ENCODE results near the gene ATP2B2.

Gene ATP2B2

DNA sequence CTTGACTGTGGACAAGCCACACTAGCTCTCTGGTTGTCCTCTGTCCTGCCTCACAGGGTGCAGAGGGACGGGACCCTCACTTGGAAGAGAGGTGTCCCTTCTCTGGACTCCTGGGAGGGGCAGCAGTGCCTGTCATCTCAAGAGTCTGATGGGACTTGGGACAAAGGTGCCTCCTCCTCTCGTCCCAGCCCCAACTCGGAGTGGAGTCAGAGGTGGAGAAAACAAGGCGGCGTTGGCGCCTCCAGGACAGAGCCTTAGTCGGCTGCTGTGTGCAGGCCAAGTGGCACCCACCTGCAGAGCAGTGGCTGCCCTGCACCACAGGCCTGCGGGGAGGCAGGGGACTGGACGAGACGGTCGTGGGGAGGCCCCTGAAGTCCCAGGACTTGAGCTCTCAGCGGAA is 175.1 kb downstream of the ATP2B2 start:
- H3K4me1 ChIP-seq (ENCODE audit: insufficient read depth, insufficient read length): peaks cover 14% of the 10 kb centered on the region
- H3K9me3 ChIP-seq (ENCODE audit: insufficient read depth, low read length): no peaks in the 10 kb centered on the region
- DNase-seq (ENCODE audit: low read depth, low spot score): no peak
- no peaks in the 10 kb centered on the region for H3K36me3 ChIP-seq (ENCODE audit: insufficient read depth, insufficient read length, low read length)
- no peak overlapping the region for H3K4me3 ChIP-seq (ENCODE audit: insufficient read length, low read depth)
- H3K27me3 ChIP-seq (ENCODE audit: insufficient read depth, insufficient read length): no peaks in the 10 kb centered on the region
- TF ChIP-seq YY1 (IDR thresholded peaks at IDR 0.05; ENCODE audit: insufficient read depth, insufficient read length) (no peak), ZNF274 (IDR thresholded peaks at IDR 0.05; ENCODE audit: low read depth, low read length) (no peak), SUZ12 (IDR thresholded peaks at IDR 0.05; ENCODE audit: extremely low read depth, insufficient read depth, insufficient read length) (no peak)
- H3K9ac ChIP-seq (ENCODE audit: insufficient read length, low read depth): no peak overlapping the region

- Histone ChIP-seq H3K4me3 (ENCODE audit: insufficient read length, low read depth) (no peak overlapping the region), H3K4me1 (ENCODE audit: insufficient read depth, insufficient read length) (peaks cover 10% of the 10 kb centered on the region), H3K9ac (ENCODE audit: insufficient read length, low read depth) (no peak overlapping the region), H3K9me3 (ENCODE audit: insufficient read depth, low read length) (no peaks in the 10 kb centered on the region), H3K36me3 (ENCODE audit: insufficient read depth, insufficient read length, low read length) (no peaks in the 10 kb centered on the region), H3K27me3 (ENCODE audit: insufficient read depth, insufficient read length) (no peaks in the 10 kb centered on the region)
- TF ChIP-seq SUZ12 (IDR thresholded peaks at IDR 0.05; ENCODE audit: extremely low read depth, insufficient read depth, insufficient read length) (no peak), YY1 (IDR thresholded peaks at IDR 0.05; ENCODE audit: insufficient read depth, insufficient read length) (no peak), ZNF274 (IDR thresholded peaks at IDR 0.05; ENCODE audit: low read depth, low read length) (no peak)
- no peak for DNase-seq (ENCODE audit: low read depth, low spot score)
Observed at GRCh38 chr3:10329495-10330015, 175.8 kb downstream of the ATP2B2 start.

- Histone ChIP-seq H3K4me3 (ENCODE audit: insufficient read length, low read depth) (no peak overlapping the region), H3K27me3 (ENCODE audit: insufficient read depth, insufficient read length) (no peaks in the 10 kb centered on the region), H3K9ac (ENCODE audit: insufficient read length, low read depth) (no peak overlapping the region), H3K36me3 (ENCODE audit: insufficient read depth, insufficient read length, low read length) (no peaks in the 10 kb centered on the region), H3K4me1 (ENCODE audit: insufficient read depth, insufficient read length) (peaks cover under 1% of the 10 kb centered on the region), H3K9me3 (ENCODE audit: insufficient read depth, low read length) (no peaks in the 10 kb centered on the region)
- no peak for DNase-seq (ENCODE audit: low read depth, low spot score)
- TF ChIP-seq YY1 (IDR thresholded peaks at IDR 0.05; ENCODE audit: insufficient read depth, insufficient read length) (no peak), SUZ12 (IDR thresholded peaks at IDR 0.05; ENCODE audit: extremely low read depth, insufficient read depth, insufficient read length) (no peak), ZNF274 (IDR thresholded peaks at IDR 0.05; ENCODE audit: low read depth, low read length) (no peak)
Observed at GRCh38 chr3:10328460-10329071, 176.8 kb downstream of the ATP2B2 start.

- no peak for DNase-seq (ENCODE audit: low read depth, low spot score)
- no peak for TF ChIP-seq SUZ12 (IDR thresholded peaks at IDR 0.05; ENCODE audit: extremely low read depth, insufficient read depth, insufficient read length)
- TF ChIP-seq ZNF274 (IDR thresholded peaks at IDR 0.05; ENCODE audit: low read depth, low read length): no peak
- TF ChIP-seq YY1 (IDR thresholded peaks at IDR 0.05; ENCODE audit: insufficient read depth, insufficient read length): no peak
- H3K4me3 ChIP-seq (ENCODE audit: insufficient read length, low read depth): no peak overlapping the region
Observed at GRCh38 chr3:10327592-10327991, 177.8 kb downstream of the ATP2B2 start.

DNA sequence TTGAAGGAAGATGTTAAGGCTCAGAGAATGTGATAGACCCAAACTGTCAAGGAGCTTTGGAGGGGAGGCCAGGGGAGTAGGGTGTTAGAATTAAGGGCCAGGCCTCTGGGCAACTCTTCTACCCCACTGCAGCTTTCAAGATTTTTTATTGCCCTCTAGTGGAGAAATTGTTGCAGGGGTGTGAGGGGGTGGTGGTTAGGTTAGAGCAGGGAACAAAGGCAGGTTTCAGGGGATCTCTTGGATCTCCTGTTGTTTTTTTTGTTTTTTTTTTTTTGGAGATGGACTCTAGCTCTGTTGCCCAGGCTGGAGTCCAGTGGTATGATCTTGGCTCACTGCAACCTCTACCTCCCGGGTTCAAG is 183.1 kb downstream of the ATP2B2 start:
- no peaks in the 10 kb centered on the region for H3K4me1 ChIP-seq (ENCODE audit: insufficient read depth, insufficient read length)
- no peaks in the 10 kb centered on the region for H3K9me3 ChIP-seq (ENCODE audit: insufficient read depth, low read length)
- DNase-seq (ENCODE audit: low read depth, low spot score): no peak
- no peak overlapping the region for H3K9ac ChIP-seq (ENCODE audit: insufficient read length, low read depth)
- no peak for TF ChIP-seq ZNF274 (IDR thresholded peaks at IDR 0.05; ENCODE audit: low read depth, low read length)
- TF ChIP-seq SUZ12 (IDR thresholded peaks at IDR 0.05; ENCODE audit: extremely low read depth, insufficient read depth, insufficient read length): no peak
- no peak for TF ChIP-seq YY1 (IDR thresholded peaks at IDR 0.05; ENCODE audit: insufficient read depth, insufficient read length)
- H3K27me3 ChIP-seq (ENCODE audit: insufficient read depth, insufficient read length): no peaks in the 10 kb centered on the region
- no peak overlapping the region for H3K4me3 ChIP-seq (ENCODE audit: insufficient read length, low read depth)
- peaks cover 22% of the 10 kb centered on the region for H3K36me3 ChIP-seq (ENCODE audit: insufficient read depth, insufficient read length, low read length)

More at GRCh38 chr3:10327592-10327991, 177.8 kb downstream of the ATP2B2 start:
- no peaks in the 10 kb centered on the region for H3K4me1 ChIP-seq (ENCODE audit: insufficient read depth, insufficient read length)
- no peak overlapping the region for H3K9ac ChIP-seq (ENCODE audit: insufficient read length, low read depth)
- H3K36me3 ChIP-seq (ENCODE audit: insufficient read depth, insufficient read length, low read length): no peaks in the 10 kb centered on the region
- H3K9me3 ChIP-seq (ENCODE audit: insufficient read depth, low read length): no peaks in the 10 kb centered on the region
- no peaks in the 10 kb centered on the region for H3K27me3 ChIP-seq (ENCODE audit: insufficient read depth, insufficient read length)

DNA sequence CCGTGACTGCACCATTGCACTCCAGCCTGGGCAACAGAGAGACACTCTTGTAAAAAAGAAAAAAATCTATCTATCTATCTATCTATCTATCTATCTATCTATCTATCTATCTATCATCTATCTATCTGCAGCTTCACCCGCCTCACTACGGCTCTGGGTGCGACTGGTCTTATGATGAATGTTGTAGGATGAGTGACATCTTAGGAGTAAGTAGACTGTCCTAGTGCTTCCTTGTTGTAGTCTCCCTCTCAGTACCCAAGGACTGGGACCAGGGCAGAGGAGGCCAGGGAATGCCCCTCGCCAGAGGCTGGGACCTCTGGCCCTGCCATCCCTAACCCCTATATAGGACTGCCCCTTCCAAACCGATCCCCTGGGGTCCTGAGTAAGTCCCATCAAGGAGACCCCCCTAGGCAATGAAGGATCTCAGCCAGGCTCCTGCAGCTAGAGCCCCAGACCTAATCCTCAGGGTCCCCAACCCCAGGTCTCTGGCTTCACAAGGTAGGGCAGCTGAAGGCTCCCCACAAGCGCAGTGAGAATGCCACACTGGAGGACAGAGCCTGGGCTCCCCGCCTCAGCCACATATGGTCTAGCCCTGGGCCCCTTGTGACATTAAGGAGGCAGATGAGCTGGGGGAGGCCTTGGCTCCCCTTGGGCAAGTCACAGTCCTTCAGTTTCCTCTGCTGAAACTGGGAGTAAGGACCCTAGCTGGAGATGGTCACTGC is 183.6 kb downstream of the ATP2B2 start:
- Histone ChIP-seq H3K27me3 (ENCODE audit: insufficient read depth, insufficient read length) (no peaks in the 10 kb centered on the region), H3K36me3 (ENCODE audit: insufficient read depth, insufficient read length, low read length) (peaks cover 27% of the 10 kb centered on the region), H3K9ac (ENCODE audit: insufficient read length, low read depth) (no peak overlapping the region), H3K4me1 (ENCODE audit: insufficient read depth, insufficient read length) (no peaks in the 10 kb centered on the region), H3K4me3 (ENCODE audit: insufficient read length, low read depth) (no peak overlapping the region), H3K9me3 (ENCODE audit: insufficient read depth, low read length) (no peaks in the 10 kb centered on the region)
- DNase-seq (ENCODE audit: low read depth, low spot score): no peak
- no peak for TF ChIP-seq SUZ12 (IDR thresholded peaks at IDR 0.05; ENCODE audit: extremely low read depth, insufficient read depth, insufficient read length)
- TF ChIP-seq YY1 (IDR thresholded peaks at IDR 0.05; ENCODE audit: insufficient read depth, insufficient read length): no peak
- no peak for TF ChIP-seq ZNF274 (IDR thresholded peaks at IDR 0.05; ENCODE audit: low read depth, low read length)

- Histone ChIP-seq H3K27me3 (ENCODE audit: insufficient read depth, insufficient read length) (no peaks in the 10 kb centered on the region), H3K36me3 (ENCODE audit: insufficient read depth, insufficient read length, low read length) (peaks cover 42% of the 10 kb centered on the region), H3K9ac (ENCODE audit: insufficient read length, low read depth) (peak overlapping the region; percentile 99), H3K4me3 (ENCODE audit: insufficient read length, low read depth) (peak overlapping the region; percentile 98), H3K4me1 (ENCODE audit: insufficient read depth, insufficient read length) (no peaks in the 10 kb centered on the region), H3K9me3 (ENCODE audit: insufficient read depth, low read length) (no peaks in the 10 kb centered on the region)
- DNase-seq (ENCODE audit: low read depth, low spot score): no peak
- TF ChIP-seq YY1 (IDR thresholded peaks at IDR 0.05; ENCODE audit: insufficient read depth, insufficient read length) (no peak), ZNF274 (IDR thresholded peaks at IDR 0.05; ENCODE audit: low read depth, low read length) (no peak), SUZ12 (IDR thresholded peaks at IDR 0.05; ENCODE audit: extremely low read depth, insufficient read depth, insufficient read length) (no peak)
Observed at GRCh38 chr3:10320320-10320677, 185.1 kb downstream of the ATP2B2 start.
